Skin of body (tissue), 2 donors: ENCODE data around the gene SPATA3. TPM values are rescaled to one million over a fixed set of nuclear protein-coding genes. Genes with fewer than 3 reads are reported as not detected.

Source experiments
- DNase-seq: peaks from one replicate; lab custom pipeline; 2025; lab: John Stamatoyannopoulos, UW
- total RNA-seq: library from RNA; depleted of rRNA; stranded (reverse); fragments of >200 nt; gene quantifications from one replicate; pipeline ENCODE4 v1.2.3, GENCODE V29; 2014

Gene SPATA3
- total RNA-seq = not detected

DNA sequence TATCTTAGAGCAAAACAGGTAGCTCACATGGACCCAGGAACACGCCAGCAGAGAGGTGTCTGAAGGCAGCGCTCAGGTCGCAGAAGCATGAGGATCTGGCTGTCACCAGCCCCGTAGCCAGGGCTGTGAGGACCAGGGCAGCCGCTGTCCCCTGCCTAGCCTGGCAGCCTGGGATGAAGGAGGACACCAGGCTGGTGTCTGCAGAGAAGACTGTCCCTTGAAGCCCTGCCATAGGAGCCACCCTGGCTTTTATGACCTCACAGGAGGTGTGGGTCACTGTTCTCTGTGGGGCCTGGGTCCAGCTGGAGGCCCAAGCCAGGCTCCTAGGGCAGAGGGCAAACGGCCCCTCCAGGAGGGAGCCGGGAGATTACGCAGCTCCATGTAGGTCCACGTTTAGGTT is at the start of gene SPATA3:
TSS of gene SPATA3 (plus strand) at position 301 of the 400 bp plus-strand sequence. CDS start 113 bp downstream, outside the sequence.
- DNase-seq = no peak

DNA sequence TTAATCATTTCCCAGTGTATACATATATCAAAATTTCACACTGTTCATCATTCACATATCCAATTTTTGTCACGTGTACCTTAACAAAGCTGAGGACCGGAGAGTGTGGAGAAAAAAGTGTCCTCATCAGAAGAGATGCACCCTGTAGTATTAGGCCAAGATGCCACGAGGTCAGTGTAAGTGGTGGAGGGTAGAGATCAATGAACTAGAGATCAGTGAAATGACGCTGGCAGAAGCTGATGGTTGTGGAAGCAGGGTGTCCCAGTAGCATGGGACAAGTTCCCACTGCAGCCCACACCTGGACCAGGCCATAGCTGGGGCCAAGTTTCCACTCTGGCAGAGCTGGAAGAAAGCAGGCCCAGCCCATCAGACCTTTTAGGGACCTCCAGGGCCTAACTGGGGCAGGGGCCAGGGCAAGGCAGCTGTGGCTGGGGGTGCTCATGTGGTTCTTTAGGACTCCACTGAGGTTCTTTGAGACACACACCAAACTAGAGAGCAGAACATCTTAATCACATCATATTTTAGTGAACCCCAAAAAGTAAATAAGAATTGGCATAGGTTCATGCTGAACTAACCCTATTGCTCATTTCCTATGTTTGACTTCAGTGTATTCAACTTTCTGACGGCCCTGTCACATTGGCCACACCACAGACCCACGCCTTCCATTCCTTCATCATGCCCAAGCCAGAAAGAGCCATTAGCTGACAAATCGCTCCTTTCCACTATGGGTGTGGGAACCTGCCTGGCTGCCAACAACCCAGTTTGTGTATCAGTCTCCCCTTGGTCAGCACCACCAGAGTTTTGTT is 49.3 kb upstream of the SPATA3 start:
- DNase-seq = no peak

DNA sequence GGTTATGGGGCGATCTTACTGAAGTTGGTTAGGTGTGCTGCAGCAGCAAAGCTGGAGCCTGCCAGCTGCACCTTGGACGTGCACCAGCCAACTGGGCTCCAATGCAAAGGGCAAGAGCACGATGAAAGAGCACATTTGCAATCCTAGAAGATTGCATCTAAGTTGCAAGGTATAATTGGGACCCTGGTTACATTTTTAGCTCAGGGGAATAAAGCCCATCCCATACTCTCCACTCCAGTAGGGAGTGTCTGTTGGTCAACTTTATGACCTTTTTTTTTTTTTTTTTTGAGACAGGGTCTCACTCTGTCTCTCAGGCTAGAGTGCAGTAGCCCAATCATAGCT is 48.7 kb upstream of the SPATA3 start:
- no peak for DNase-seq

GRCh38 chr2:230947908-230948365 is 48.0 kb upstream of the SPATA3 start:
- no peak for DNase-seq

GRCh38 chr2:230949966-230950873 is 45.7 kb upstream of the SPATA3 start:
- DNase-seq = no peak

DNA sequence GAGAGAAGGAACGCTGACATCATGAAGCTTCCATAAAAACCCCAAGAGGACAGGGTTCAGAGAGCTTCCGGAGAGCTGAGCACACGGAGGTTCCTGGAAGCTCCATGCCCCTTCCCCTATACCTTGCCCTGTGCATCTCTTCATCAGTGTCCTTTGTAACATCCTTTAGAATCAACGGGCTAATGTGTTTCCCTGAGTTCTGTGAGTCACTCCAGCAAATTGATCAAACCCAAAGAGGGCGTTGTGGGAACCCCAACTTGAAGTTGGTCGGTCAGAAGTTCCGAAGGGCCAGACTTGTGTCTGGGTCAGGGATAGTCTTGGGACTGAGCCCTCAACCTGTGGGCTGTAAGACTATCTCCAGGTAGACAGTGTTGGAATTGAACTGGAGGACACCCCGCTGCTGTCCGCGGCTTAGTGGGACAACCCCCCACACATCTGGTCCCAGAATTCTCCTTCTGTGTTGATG is 45.0 kb upstream of the SPATA3 start:
- DNase-seq = no peak

DNA sequence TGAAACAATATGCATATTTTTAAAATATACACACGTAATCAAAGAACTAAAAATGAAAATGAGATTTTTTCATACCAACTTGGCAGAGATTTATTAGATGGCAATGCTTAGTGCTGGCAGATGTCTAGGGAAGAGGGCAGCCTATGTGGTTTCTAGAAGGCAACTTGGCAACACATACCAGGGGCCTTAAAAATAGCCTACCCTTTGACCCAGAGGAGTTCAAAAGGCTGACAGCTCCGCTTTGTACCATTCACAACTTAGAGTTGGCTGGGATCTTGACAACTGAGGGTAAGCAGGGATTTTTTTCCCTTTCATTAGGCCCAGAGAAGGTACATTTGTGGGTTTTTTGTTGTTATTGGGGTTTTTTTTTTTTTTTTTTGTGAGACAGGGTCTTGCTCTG is 44.5 kb upstream of the SPATA3 start:
- no peak for DNase-seq

GRCh38 chr2:230952226-230952956 is 43.5 kb upstream of the SPATA3 start:
- no peak for DNase-seq

DNA sequence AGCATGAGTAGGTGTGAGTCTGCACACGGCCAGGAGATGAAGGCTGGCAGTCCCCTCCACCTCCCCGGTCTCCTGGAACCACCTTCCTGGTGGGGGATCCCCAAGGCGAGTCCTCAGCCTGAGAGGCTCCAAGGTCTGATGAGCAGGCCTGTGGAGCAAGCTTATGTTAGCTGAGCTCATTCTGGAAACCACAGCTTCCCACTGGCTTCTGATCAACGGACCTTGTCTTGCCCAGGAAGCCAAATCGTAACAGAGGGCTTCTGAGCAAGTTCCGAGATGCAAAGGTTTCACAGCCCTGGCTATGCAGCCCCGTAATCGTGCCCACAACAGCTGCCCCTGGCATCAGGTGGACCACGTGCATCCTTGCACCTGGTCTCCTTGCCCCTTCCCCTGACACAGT is 42.1 kb upstream of the SPATA3 start:
- no peak for DNase-seq

DNA sequence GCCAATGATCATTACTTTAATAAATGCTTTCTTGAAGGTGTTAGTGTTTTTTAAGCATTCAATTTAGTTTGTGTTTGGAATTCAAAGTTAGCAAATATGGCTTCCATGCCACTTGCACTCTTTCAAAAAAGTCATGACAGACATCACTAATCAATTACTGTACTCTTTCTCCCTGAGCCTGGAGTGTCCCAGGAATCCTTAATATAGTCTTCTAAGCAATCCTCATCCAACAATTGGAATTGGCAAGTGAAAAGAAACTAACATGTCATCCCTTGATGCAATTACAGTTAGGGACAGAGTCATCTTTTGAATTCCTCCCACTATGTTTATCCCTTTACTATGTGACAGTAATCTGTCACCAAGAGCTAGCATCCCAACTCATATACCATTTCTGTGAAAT is 41.2 kb upstream of the SPATA3 start:
- no peak for DNase-seq

- no peak for DNase-seq
Measured at GRCh38 chr2:230955163-230955737, 40.7 kb upstream of the SPATA3 start.

GRCh38 chr2:230956827-230957755 is 38.8 kb upstream of the SPATA3 start:
- no peak for DNase-seq

DNA sequence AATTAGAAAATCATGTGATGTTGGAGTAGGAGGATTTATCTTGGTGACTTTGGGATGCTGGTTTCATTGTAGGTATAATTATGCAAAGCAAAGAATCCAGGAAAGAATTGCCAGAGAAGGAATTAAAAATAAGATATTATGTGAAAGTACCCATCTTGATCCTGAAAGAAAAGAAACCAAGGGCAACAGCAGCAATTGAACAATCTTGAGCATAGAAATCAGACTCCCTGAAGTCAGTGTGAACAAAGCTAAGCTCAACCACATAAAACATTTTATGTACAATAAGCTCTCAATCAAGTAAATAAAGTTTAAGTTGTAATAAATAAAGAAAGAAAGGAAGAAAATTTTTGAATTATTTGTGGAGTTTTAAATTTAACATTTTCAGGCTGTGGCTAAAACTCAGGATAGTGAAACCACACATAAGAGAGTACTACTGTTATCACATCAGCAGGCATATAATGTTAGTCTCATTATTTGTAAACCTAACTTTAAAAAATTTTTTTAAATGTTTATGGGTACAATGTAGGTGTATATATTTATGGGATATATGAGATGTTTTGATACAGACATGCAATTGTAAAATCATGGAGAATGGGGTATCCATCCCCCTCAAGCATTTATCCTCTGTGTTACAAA is 38.0 kb upstream of the SPATA3 start:
- no peak for DNase-seq

DNA sequence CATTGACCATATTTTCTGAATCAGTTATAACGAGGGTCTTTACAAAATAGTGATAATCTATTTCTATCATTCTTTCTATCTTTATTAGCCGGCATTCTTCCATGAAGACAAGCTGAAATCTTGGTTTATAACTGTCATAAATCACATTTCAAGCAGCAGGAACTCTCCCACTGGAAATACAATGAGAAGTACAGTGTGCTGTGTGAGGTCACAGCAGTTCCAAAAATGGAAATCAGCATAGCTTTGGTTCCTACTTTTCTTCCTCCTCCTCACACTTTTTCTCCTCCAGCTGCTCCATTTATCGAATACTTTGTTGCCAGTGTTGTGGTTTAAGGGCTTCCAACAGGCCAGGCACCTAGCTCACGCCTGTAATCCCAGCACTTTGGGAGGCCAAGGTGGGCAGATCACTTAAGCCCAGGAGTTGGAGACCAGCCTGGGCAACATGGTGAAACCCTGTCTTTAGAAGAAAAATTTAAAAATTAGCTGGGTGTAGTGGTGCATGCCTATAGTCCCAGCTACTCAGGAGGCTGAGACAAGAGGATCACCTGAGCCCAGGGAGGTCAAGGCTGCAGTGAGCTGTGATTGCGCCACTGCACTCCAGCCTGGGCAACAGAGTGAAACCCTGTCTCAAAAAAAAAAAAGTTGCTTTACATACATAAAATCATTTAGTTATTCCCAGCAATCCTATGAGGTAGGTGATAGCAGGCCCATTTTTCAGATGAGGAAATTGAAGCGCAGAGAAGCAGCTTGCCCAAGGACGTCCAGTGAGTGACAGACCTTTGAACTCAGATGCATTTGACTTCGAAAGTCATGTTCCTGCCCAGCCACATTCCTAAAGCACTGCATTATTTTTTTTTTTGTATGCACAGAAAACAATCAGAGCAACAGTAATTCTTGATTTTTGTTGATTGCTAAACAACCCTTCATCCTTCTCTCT is 36.8 kb upstream of the SPATA3 start:
- no peak for DNase-seq

- no peak for DNase-seq
Measured at GRCh38 chr2:230960026-230960425, 35.9 kb upstream of the SPATA3 start.

DNA sequence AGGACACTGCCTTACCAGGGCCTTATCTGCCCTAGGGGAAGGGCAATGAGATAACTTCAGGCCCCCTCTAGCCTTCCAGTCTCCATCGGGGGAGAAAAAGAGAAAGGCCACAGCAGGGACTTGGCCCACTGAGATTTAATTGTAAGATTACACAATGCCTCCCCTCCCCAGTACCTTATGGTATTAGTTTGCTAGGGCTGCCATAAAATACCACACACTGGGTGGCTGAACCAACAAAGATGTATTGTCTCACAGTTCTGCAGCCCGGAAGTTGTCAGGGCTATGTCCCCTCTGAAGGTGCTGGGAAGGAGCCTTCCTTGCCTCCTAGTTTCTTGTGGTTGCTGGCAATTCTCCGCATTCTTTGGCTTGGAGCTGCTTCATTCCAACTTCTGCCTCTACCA is 34.8 kb upstream of the SPATA3 start:
- no peak for DNase-seq

DNA sequence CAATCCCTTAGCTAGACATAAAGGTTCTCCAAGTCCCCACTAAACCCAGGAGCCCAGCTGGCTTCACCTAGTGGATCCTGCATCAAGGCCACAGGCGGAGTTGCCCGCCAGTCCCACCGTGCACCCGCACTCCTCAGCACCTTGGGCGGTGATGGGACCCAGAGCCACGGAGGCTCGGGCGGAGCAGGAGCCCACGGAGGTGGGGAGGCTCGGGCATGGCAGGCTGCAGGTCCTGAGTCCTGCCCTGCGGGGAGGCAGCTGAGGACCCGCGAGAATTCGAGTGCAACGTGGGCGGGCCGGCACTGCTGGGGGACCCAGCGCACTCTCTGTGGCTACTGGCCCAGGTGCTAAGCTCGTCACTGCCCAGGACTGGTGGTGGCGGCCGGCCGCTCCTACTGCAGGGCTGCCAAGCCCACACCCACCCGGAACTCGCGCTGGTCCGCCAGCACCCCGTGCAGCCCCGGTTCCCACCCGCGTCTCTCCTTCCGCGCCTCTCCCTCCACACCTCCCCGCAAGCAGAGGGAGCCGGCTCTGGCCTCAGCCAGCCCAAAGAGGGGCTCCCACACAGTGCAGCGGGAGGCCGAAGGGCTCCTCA is 31.7 kb upstream of the SPATA3 start:
- no peak for DNase-seq

GRCh38 chr2:230967113-230967512 is 28.8 kb upstream of the SPATA3 start:
- no peak for DNase-seq
